ENCODE results near the gene RAD17.

RAD17 gene
- long read RNA-seq, transcript RAD17-219 (17 exons, 2,323 nt), result minor isoform, 9 of 93 reads
- long read RNA-seq, transcript RAD17-220 (18 exons, 3,057 nt), result minor isoform, 8 of 93 reads
- long read RNA-seq, transcript RAD17-204 (18 exons, 2,943 nt), result major isoform, 34 of 93 reads
- long read RNA-seq, partial matches to known transcripts, result 16 of 93 reads
- long read RNA-seq, other reads (novel, unspliced or antisense), result 17 of 93 reads

GRCh38 chr5:69369340-69370121, at the start of gene RAD17, which contains the start of the genes AK6 and TAF9:
TSS of gene RAD17 (plus strand) at chr5:69369818. CDS start at chr5:69372209, 2,391 bp downstream.
TSS of gene AK6 (minus strand) at chr5:69369520. CDS start at chr5:69369490, 30 bp downstream.
TSS of gene TAF9 (minus strand) at chr5:69369520. CDS start at chr5:69365737, 3,783 bp downstream.
- peak within 1 kb of the TSS; percentile 99 for H3K27ac ChIP-seq (replicated peaks)
- DNase-seq (ENCODE audit: low read depth in 1 of 2, low spot score in 1 of 2), result peak; percentile 58 to 84
- H3K27me3 ChIP-seq (ENCODE audit: insufficient read depth, poor library complexity, severe bottlenecking), result no peaks in the 10 kb centered on the region
- peak within 1 kb of the TSS; percentile 59 for H3K4me3 ChIP-seq (replicated peaks; ENCODE audit: insufficient read depth, low read length)
- TF ChIP-seq REST (IDR thresholded peaks at IDR 0.05; ENCODE audit: insufficient replicate concordance, low read depth) (peak; percentile 25), SPI1 (IDR thresholded peaks at IDR 0.05; ENCODE audit: borderline replicate concordance, low read depth) (no peak), CTCF (IDR thresholded peaks at IDR 0.05; ENCODE audit: insufficient read depth, low read length) (no peak), POLR2AphosphoS5 (IDR thresholded peaks at IDR 0.05; ENCODE audit: low read depth) (peak; percentile 72), GABPA (IDR thresholded peaks at IDR 0.05; ENCODE audit: low read depth) (no peak)

GRCh38 chr5:69326365-69326764, 43.3 kb upstream of the RAD17 start:
- Histone ChIP-seq H3K4me3 (replicated peaks; ENCODE audit: insufficient read depth, low read length) (no peak overlapping the region), H3K27me3 (ENCODE audit: insufficient read depth, poor library complexity, severe bottlenecking) (no peaks in the 10 kb centered on the region), H3K27ac (replicated peaks) (no peak overlapping the region)
- no peak for DNase-seq (ENCODE audit: low read depth in 1 of 2, low spot score in 1 of 2)
- TF ChIP-seq SPI1 (IDR thresholded peaks at IDR 0.05; ENCODE audit: borderline replicate concordance, low read depth), result no peak
- no peak for TF ChIP-seq CTCF (IDR thresholded peaks at IDR 0.05; ENCODE audit: insufficient read depth, low read length)
- TF ChIP-seq REST (IDR thresholded peaks at IDR 0.05; ENCODE audit: insufficient replicate concordance, low read depth), result no peak
- no peak for TF ChIP-seq POLR2AphosphoS5 (IDR thresholded peaks at IDR 0.05; ENCODE audit: low read depth)
- no peak for TF ChIP-seq GABPA (IDR thresholded peaks at IDR 0.05; ENCODE audit: low read depth)

GRCh38 chr5:69329905-69330489, 39.6 kb upstream of the RAD17 start:
- DNase-seq (ENCODE audit: low read depth in 1 of 2, low spot score in 1 of 2), result no peak
- no peak overlapping the region for H3K27ac ChIP-seq (replicated peaks)
- H3K27me3 ChIP-seq (ENCODE audit: insufficient read depth, poor library complexity, severe bottlenecking), result no peaks in the 10 kb centered on the region
- TF ChIP-seq SPI1 (IDR thresholded peaks at IDR 0.05; ENCODE audit: borderline replicate concordance, low read depth) (no peak), GABPA (IDR thresholded peaks at IDR 0.05; ENCODE audit: low read depth) (no peak), POLR2AphosphoS5 (IDR thresholded peaks at IDR 0.05; ENCODE audit: low read depth) (no peak), CTCF (IDR thresholded peaks at IDR 0.05; ENCODE audit: insufficient read depth, low read length) (no peak), REST (IDR thresholded peaks at IDR 0.05; ENCODE audit: insufficient replicate concordance, low read depth) (no peak)
- H3K4me3 ChIP-seq (replicated peaks; ENCODE audit: insufficient read depth, low read length), result no peak overlapping the region
